H1 (cell line): Measurements from ENCODE around the gene SSMEM1. TPM values are rescaled to one million over a fixed set of nuclear protein-coding genes. Genes with fewer than 3 reads are reported as not detected.

Experiments
- CTCF ChIA-PET: fragments of 300-600 bp; sonication (Branson Sonifier 250); formaldehyde crosslinking; loops from one replicate; lab custom pipeline; 2021; ENCODE audit not compliant: partially characterized antibody; lab: Charles Lee
- POLR2A ChIA-PET: fragments of 300-600 bp; sonication (Branson Sonifier 250); formaldehyde crosslinking; loops from one replicate; lab custom pipeline; 2021; ENCODE audit warnings: inconsistent platforms; ENCODE audit not compliant: partially characterized antibody; lab: Charles Lee
- DNase-seq, 2 experiments: peaks; one replicate each; pipeline versions ENCODE4 v3.0.0 to v3.0.0-alpha.2; 2010 to 2022; ENCODE audit warnings: low spot score in 2 of 2, low read depth in 1 of 2, mixed read lengths in 1 of 2
- FAIRE-seq: peaks from 2 replicates; lab custom pipeline; 2011; peaks lifted over from hg19 to GRCh38; lab: Jason Lieb, UNC
- H2AFZ ChIP-seq: 2 replicates; pipeline ENCODE4 v1.8.1; 2012; ENCODE audit warnings: low read length, inconsistent platforms
- H2AK5ac ChIP-seq: 2 replicates; pipeline ENCODE4 v1.6.1; 2013; ENCODE audit warnings: low read depth, low read length
- H2BK120ac ChIP-seq: replicated peaks from 2 replicates; pipeline ENCODE3; 2013; ENCODE audit warnings: low read depth, low read length, inconsistent platforms
- H2BK12ac ChIP-seq: 2 replicates; pipeline ENCODE4 v1.6.1; 2013; ENCODE audit warnings: low read depth, low read length
- H2BK15ac ChIP-seq: 2 replicates; pipeline ENCODE4 v1.6.1; 2013; ENCODE audit warnings: low read length
- H2BK20ac ChIP-seq: 2 replicates; pipeline ENCODE4 v1.6.1; 2013; ENCODE audit warnings: low read length
- H2BK5ac ChIP-seq: 2 replicates; pipeline ENCODE4 v1.6.1; 2013; ENCODE audit warnings: low read depth, low read length
- H3K14ac ChIP-seq: 2 replicates; pipeline ENCODE4 v1.6.1; 2013; ENCODE audit warnings: inconsistent platforms; ENCODE audit not compliant: insufficient read length
- H3K18ac ChIP-seq: 2 replicates; pipeline ENCODE4 v1.6.1; 2013; ENCODE audit warnings: low read length; ENCODE audit errors: extremely low read depth
- H3K23ac ChIP-seq: 2 replicates; pipeline ENCODE4 v1.6.1; 2013; ENCODE audit warnings: inconsistent platforms; ENCODE audit not compliant: insufficient read length
- H3K23me2 ChIP-seq: 2 replicates; pipeline ENCODE4 v1.6.1; 2013; ENCODE audit warnings: low read depth, low read length
- H3K27ac ChIP-seq: 2 replicates; pipeline ENCODE4 v1.6.1; 2011; ENCODE audit warnings: low read depth, low read length, inconsistent platforms
- H3K27me3 ChIP-seq, 4 experiments: replicated peaks in 1 of 4; 1 replicate in 1 of 4; 2 replicates in 3 of 4; pipeline versions ENCODE4 v1.6.1 to v1.8.1; 2011 to 2013; ENCODE audit warnings: low read length in 3 of 4, mild to moderate bottlenecking in 3 of 4, inconsistent platforms in 2 of 4, mixed read lengths in 2 of 4, moderate library complexity in 1 of 4; ENCODE audit not compliant: control insufficient read depth in 3 of 4, insufficient read depth in 3 of 4; ENCODE audit errors: extremely low read depth in 1 of 4
- H3K36me3 ChIP-seq, 4 experiments: 2 replicates each; pipeline versions ENCODE4 v1.6.1 to v1.8.1; 2011 to 2013; ENCODE audit warnings: mild to moderate bottlenecking in 4 of 4, low read length in 3 of 4, moderate library complexity in 2 of 4, control low read depth in 1 of 4, inconsistent platforms in 1 of 4; ENCODE audit not compliant: insufficient read depth in 4 of 4, control insufficient read depth in 2 of 4
- H3K4ac ChIP-seq: replicated peaks from 2 replicates; pipeline ENCODE3; 2013; ENCODE audit warnings: low read length, low read depth, mixed read lengths, inconsistent platforms; ENCODE audit not compliant: insufficient read length
- H3K4me1 ChIP-seq, 4 experiments: replicated peaks in 1 of 4; 1 replicate in 1 of 4; 2 replicates in 3 of 4; pipeline versions ENCODE4 v1.6.1 to v1.8.1; 2011 to 2013; ENCODE audit warnings: low read length in 3 of 4, inconsistent platforms in 2 of 4, mixed read lengths in 1 of 4; ENCODE audit not compliant: insufficient read depth in 4 of 4, control insufficient read depth in 3 of 4
- H3K4me2 ChIP-seq, 2 experiments: 2 replicates each; pipeline versions ENCODE4 v1.6.1 to v1.8.1; 2011 to 2013; ENCODE audit warnings: low read depth in 2 of 2, low read length in 2 of 2, control low read depth in 1 of 2, inconsistent platforms in 1 of 2, mild to moderate bottlenecking in 1 of 2; ENCODE audit not compliant: insufficient read depth in 1 of 2
- H3K4me3 ChIP-seq, 4 experiments: fragments of 200-600, 300-600 bp in 1 of 4; sonication (generic), shearing (Covaris generic), sonication (Bioruptor Twin) in 1 of 4; 2 replicates each; pipeline versions ENCODE4 v1.5.1 to v1.8.1; 2011 to 2016; ENCODE audit warnings: low read length in 4 of 4, low read depth in 3 of 4, control low read depth in 2 of 4, inconsistent platforms in 2 of 4, mild to moderate bottlenecking in 2 of 4, mixed read lengths in 1 of 4, moderate library complexity in 1 of 4; ENCODE audit not compliant: insufficient read depth in 2 of 4; ENCODE audit errors: extremely low read depth in 1 of 4
- H3K56ac ChIP-seq: replicated peaks from 2 replicates; pipeline ENCODE3; 2013; ENCODE audit warnings: low read depth, mild to moderate bottlenecking, mixed read lengths, low read length, inconsistent platforms; ENCODE audit not compliant: insufficient read length
- H3K79me1 ChIP-seq: 2 replicates; pipeline ENCODE4 v1.6.1; 2013; ENCODE audit warnings: low read depth, low read length, control low read depth
- H3K79me2 ChIP-seq, 2 experiments: 2 replicates each; pipeline versions ENCODE4 v1.6.1 to v1.8.1; 2012 to 2013; ENCODE audit warnings: low read length in 2 of 2, mild to moderate bottlenecking in 2 of 2, inconsistent platforms in 1 of 2; ENCODE audit not compliant: insufficient read depth in 2 of 2, control insufficient read depth in 1 of 2
- H3K9ac ChIP-seq, 4 experiments: replicated peaks in 1 of 4; 1 replicate in 1 of 4; 2 replicates in 3 of 4; pipeline versions ENCODE4 v1.6.1 to v1.8.1; 2011 to 2013; ENCODE audit warnings: low read depth in 3 of 4, low read length in 3 of 4, control low read depth in 2 of 4, mild to moderate bottlenecking in 2 of 4, moderate library complexity in 2 of 4, inconsistent platforms in 1 of 4; ENCODE audit errors: extremely low read depth in 1 of 4
- H3K9me3 ChIP-seq, 2 experiments: 2 replicates each; pipeline versions ENCODE4 v1.6.1 to v1.8.1; 2012 to 2013; ENCODE audit warnings: mild to moderate bottlenecking in 2 of 2, moderate library complexity in 2 of 2, control low read depth in 1 of 2, inconsistent platforms in 1 of 2, low read depth in 1 of 2, low read length in 1 of 2, mixed read lengths in 1 of 2; ENCODE audit not compliant: insufficient read depth in 2 of 2
- H4K20me1 ChIP-seq, 2 experiments: replicated peaks in 1 of 2; 2 replicates each; pipeline versions ENCODE3 to v1.8.1; 2011 to 2013; ENCODE audit warnings: inconsistent platforms in 2 of 2, low read length in 2 of 2, mild to moderate bottlenecking in 1 of 2; ENCODE audit not compliant: insufficient read depth in 2 of 2, control insufficient read depth in 1 of 2
- H4K5ac ChIP-seq: 2 replicates; pipeline ENCODE4 v1.6.1; 2013; ENCODE audit warnings: low read length, low read depth, mixed read lengths, inconsistent platforms; ENCODE audit not compliant: insufficient read length
- H4K8ac ChIP-seq: 2 replicates; pipeline ENCODE4 v1.8.0; 2013; ENCODE audit warnings: mild to moderate bottlenecking, moderate library complexity, low read length, inconsistent platforms; ENCODE audit not compliant: insufficient read depth; ENCODE audit errors: extremely low read depth
- H4K91ac ChIP-seq: replicated peaks from 2 replicates; pipeline ENCODE3; 2013; ENCODE audit warnings: low read length, mixed read lengths, inconsistent platforms; ENCODE audit not compliant: insufficient read length
- ASH2L ChIP-seq: fragments of 200-600, 300-600 bp; sonication (generic); IDR thresholded peaks from one replicate; pipeline ENCODE4 v1.7.1; 2017; ENCODE audit warnings: low read length
- CBX5 ChIP-seq: fragments of 300-800, 300-1000 bp; sonication (generic); IDR thresholded peaks from 2 replicates; pipeline ENCODE4 v1.7.1; 2016; ENCODE audit warnings: antibody characterized with exemption, low read length, low read depth
- CTBP2 ChIP-seq: IDR thresholded peaks from 2 replicates; pipeline ENCODE4 v1.7.0; 2011; ENCODE audit warnings: borderline replicate concordance, mild to moderate bottlenecking, moderate library complexity, mixed read lengths, low read length; ENCODE audit not compliant: insufficient read depth, insufficient read length
- EGR1 ChIP-seq: IDR thresholded peaks from 2 replicates; pipeline ENCODE4 v1.6.1; 2011; ENCODE audit warnings: low read depth, low read length, borderline replicate concordance
- EP300 ChIP-seq, 2 experiments: IDR thresholded peaks; 1 replicate in 1 of 2; 2 replicates in 1 of 2; pipeline ENCODE4 v1.6.1; 2011 to 2012; ENCODE audit warnings: low read depth in 2 of 2, low read length in 2 of 2, mild to moderate bottlenecking in 2 of 2, borderline replicate concordance in 1 of 2, inconsistent platforms in 1 of 2, moderate library complexity in 1 of 2
- JUND ChIP-seq: IDR thresholded peaks from 2 replicates; pipeline ENCODE4 v1.6.1; 2011; ENCODE audit warnings: mild to moderate bottlenecking, improper control_type of control experiment, low read length
- RFX5 ChIP-seq: IDR thresholded peaks from 2 replicates; pipeline ENCODE4 v1.6.1; 2011; ENCODE audit warnings: low read depth, low read length, improper control_type of control experiment, borderline replicate concordance
- SAP30 ChIP-seq: fragments of 300-600 bp; sonication (generic); IDR thresholded peaks from 2 replicates; pipeline ENCODE4 v1.7.1; 2012; ENCODE audit warnings: low read length, moderate library complexity, mild to moderate bottlenecking, inconsistent platforms; ENCODE audit not compliant: insufficient read depth, insufficient replicate concordance
- SP1 ChIP-seq: IDR thresholded peaks from 2 replicates; pipeline ENCODE4 v1.6.1; 2011; ENCODE audit warnings: low read depth, low read length
- SP2 ChIP-seq: IDR thresholded peaks from 2 replicates; pipeline ENCODE4 v1.6.1; 2012; ENCODE audit warnings: mild to moderate bottlenecking, low read length, inconsistent platforms
- SP4 ChIP-seq: IDR thresholded peaks from 2 replicates; pipeline ENCODE4 v1.6.1; 2012; ENCODE audit warnings: low read length, inconsistent platforms
- TEAD4 ChIP-seq: IDR thresholded peaks from 2 replicates; pipeline ENCODE4 v1.6.1; 2012; ENCODE audit warnings: low read depth, low read length, inconsistent platforms, mixed read lengths
- YY1 ChIP-seq: IDR thresholded peaks from 2 replicates; pipeline ENCODE4 v1.6.1; 2011; ENCODE audit warnings: low read depth, mild to moderate bottlenecking, low read length
- ZNF274 ChIP-seq: IDR thresholded peaks from 2 replicates; pipeline ENCODE4 v1.7.0; 2012; ENCODE audit warnings: low read length, borderline replicate concordance; ENCODE audit errors: extremely low read depth
- WGBS, 2 experiments: shearing (Covaris generic) in 1 of 2; methylation state at CpG; one replicate each; pipeline versions ENCODE4 v1.1.6 to v1.1.7; 2013 to 2015; ENCODE audit warnings: low lambda C conversion rate in 2 of 2, mixed read lengths in 2 of 2, inconsistent platforms in 1 of 2, low coverage in 1 of 2, missing lambda C conversion rate in 1 of 2; ENCODE audit not compliant: insufficient replicate concordance in 2 of 2, insufficient coverage in 1 of 2, insufficient read length in 1 of 2; ENCODE audit errors: extremely low coverage in 1 of 2, missing lambda C conversion rate in 1 of 2; 5-methylcytosine and 5-hydroxymethylcytosine counted together
- polyA plus RNA-seq, 7 experiments: library from polyadenylated mRNA; depleted of rRNA in 3 of 7; stranded (reverse) in 5 of 7; unstranded in 2 of 7; fragments of >200 nt in 5 of 7; fragments of 200-250 nt in 2 of 7; gene quantifications; 1 replicate in 5 of 7; 2 replicates in 1 of 7; 4 replicates in 1 of 7; pipeline versions ENCODE4 v1.2.1 to v1.2.3, GENCODE V29; 2011 to 2013; ENCODE audit warnings: missing spikeins in 2 of 7, mixed read lengths in 2 of 7
- total RNA-seq: library from RNA; stranded (reverse); fragmentation: NEBNext Ultra II Directional; extraction: Animal tissue kit (Norgen Biotek cat#: 25700); gene quantifications from 2 replicates; pipeline ENCODE4 v1.2.1, GENCODE V29; 2021

SSMEM1 gene
- total and polyA plus RNA-seq, 2 of the 8 experiments (the other 6 are each of a cell fraction or from before 2014, with no cell fraction given): not detected

- H3K27ac ChIP-seq: no peak overlapping the region
- H4K8ac ChIP-seq: no peak overlapping the region
- FAIRE-seq (no peak), DNase-seq (no peak)
- 95% methylated on average over 5 of the region's 5 CpGs; no CpG with 5 or more reads in 1 of the 2 experiments for WGBS, 2 experiments
- H4K91ac ChIP-seq: no peak overlapping the region
- H2BK20ac ChIP-seq: no peak overlapping the region
- H3K23me2 ChIP-seq: no peaks in the 10 kb centered on the region
- H3K4me3 ChIP-seq: no peak overlapping the region
- no peaks in the 10 kb centered on the region for H3K36me3 ChIP-seq
- H3K27me3 ChIP-seq: no peaks in the 10 kb centered on the region
- no peak overlapping the region for H3K4ac ChIP-seq
- H2BK12ac ChIP-seq: no peak overlapping the region
- H3K23ac ChIP-seq: no peak overlapping the region
- H2BK5ac ChIP-seq: no peak overlapping the region
- no peak overlapping the region for H2AK5ac ChIP-seq
- CTCF ChIA-PET: interaction anchor here (1.0 to 1.1 kb wide), 2 partner anchors 8 to 534 kb away, joined by 3 read pairs; no protein-coding TSS in a partner anchor
- peaks cover 0 to 4% (median under 1%) of the 10 kb centered on the region in 4 experiments; a peak in 1 of 7 replicates for H3K4me1 ChIP-seq
- H3K56ac ChIP-seq: no peak overlapping the region
- H4K5ac ChIP-seq: no peak overlapping the region
- POLR2A ChIA-PET: no interaction called here
- H2AFZ ChIP-seq: no peak overlapping the region
- no peaks in the 10 kb centered on the region for H3K79me2 ChIP-seq
- no peak overlapping the region for H2BK120ac ChIP-seq
- no peaks in the 10 kb centered on the region for H3K79me1 ChIP-seq
- no peaks in the 10 kb centered on the region for H3K9me3 ChIP-seq
- H4K20me1 ChIP-seq: no peaks in the 10 kb centered on the region
- H3K4me2 ChIP-seq: no peak overlapping the region
- H3K18ac ChIP-seq: no peak overlapping the region
- no peak overlapping the region for H3K14ac ChIP-seq
- H2BK15ac ChIP-seq: no peak overlapping the region
- no peak overlapping the region for H3K9ac ChIP-seq
- TF ChIP-seq SP4 (no peak), CTBP2 (no peak), EGR1 (no peak), JUND (no peak), SP1 (no peak), RFX5 (no peak), ZNF274 (no peak), ASH2L (no peak), CBX5 (no peak), SP2 (no peak), TEAD4 (no peak), EP300 (IDR thresholded peaks at IDR 0.05; ENCODE audit: borderline replicate concordance in 1 of 2, low read depth in 2 of 2, low read length in 2 of 2) (no peak), SAP30 (no peak), YY1 (no peak)
Measured at GRCh38 chr7:130224210-130224609, 16.6 kb downstream of the SSMEM1 start.
